ENCODE results near the gene DLK1.

The DLK1 gene

DNA sequence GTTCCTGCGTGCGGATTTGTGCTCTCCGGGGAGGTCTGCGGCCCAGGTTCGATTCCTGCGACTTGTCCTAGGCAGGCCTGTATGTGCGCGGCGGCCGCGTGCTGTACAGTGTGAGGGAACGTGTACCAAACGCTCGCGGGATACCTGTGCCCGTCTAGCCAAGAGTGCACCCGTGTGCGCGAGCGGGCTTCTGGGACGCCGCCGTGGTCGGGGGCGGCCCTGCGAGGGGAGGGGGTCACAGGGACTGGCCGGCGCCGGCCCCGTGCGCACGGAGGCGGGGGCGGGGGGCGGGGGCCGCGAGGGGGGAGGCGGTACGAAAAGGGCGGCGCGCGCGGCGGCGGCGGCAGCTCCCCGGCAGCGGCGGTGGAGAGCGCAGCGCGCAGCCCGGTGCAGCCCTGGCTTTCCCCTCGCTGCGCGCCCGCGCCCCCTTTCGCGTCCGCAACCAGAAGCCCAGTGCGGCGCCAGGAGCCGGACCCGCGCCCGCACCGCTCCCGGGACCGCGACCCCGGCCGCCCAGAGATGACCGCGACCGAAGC lies at the start of gene DLK1:
DLK1 (plus strand) TSS at position 343 of the 536 bp plus-strand sequence; CDS start at position 520, 177 bp downstream.
- no peak within 1 kb of the TSS for H3K4me3 ChIP-seq (ENCODE audit: low read depth, low read length)
- no peak within 1 kb of the TSS for H3K27ac ChIP-seq
- H3K36me3 ChIP-seq (ENCODE audit: control insufficient read depth, insufficient read depth, low read length), result no peaks in the 10 kb centered on the region
- H3K9me3 ChIP-seq (ENCODE audit: control insufficient read depth, low read length), result no peaks in the 10 kb centered on the region
- no peak within 1 kb of the TSS for H3K9ac ChIP-seq
- H3K79me2 ChIP-seq, result no peaks in the 10 kb centered on the region
- no peak within 1 kb of the TSS for H2AFZ ChIP-seq
- H3K4me1 ChIP-seq, result no peaks in the 10 kb centered on the region
- peaks cover 9% of the 10 kb centered on the region for H3K27me3 ChIP-seq (ENCODE audit: control insufficient read depth, insufficient read depth, low read length)
- TF ChIP-seq, protein P1, sequence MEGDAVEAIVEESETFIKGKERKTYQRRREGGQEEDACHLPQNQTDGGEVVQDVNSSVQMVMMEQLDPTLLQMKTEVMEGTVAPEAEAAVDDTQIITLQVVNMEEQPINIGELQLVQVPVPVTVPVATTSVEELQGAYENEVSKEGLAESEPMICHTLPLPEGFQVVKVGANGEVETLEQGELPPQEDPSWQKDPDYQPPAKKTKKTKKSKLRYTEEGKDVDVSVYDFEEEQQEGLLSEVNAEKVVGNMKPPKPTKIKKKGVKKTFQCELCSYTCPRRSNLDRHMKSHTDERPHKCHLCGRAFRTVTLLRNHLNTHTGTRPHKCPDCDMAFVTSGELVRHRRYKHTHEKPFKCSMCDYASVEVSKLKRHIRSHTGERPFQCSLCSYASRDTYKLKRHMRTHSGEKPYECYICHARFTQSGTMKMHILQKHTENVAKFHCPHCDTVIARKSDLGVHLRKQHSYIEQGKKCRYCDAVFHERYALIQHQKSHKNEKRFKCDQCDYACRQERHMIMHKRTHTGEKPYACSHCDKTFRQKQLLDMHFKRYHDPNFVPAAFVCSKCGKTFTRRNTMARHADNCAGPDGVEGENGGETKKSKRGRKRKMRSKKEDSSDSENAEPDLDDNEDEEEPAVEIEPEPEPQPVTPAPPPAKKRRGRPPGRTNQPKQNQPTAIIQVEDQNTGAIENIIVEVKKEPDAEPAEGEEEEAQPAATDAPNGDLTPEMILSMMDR (IDR thresholded peaks at IDR 0.05), result no peak
- no peak within 1 kb of the TSS for H3K4me2 ChIP-seq (ENCODE audit: low read length)

DNA sequence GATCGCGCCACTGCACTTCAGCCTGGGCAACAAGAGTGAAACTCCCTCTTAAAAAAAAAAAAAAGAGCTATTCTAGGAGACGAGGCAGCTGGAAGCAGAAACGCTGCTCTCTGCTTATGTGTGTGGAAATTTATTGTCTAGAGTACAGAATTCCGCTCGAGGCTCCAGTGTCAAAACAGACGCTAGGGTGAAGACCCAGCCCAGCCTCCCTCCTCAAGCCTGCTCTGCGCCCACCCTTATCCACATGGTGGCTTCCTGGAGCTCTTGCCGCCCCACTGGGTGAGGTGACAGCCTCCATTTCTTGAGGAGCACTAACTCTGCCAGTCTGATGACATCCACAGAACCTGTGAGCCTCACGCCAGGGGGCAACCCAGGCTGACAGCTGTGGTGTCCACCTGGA lies 49.5 kb upstream of the DLK1 start:
- H3K9me3 ChIP-seq (ENCODE audit: control insufficient read depth, low read length), result no peaks in the 10 kb centered on the region
- H2AFZ ChIP-seq, result peak overlapping the region; percentile 50
- H3K4me2 ChIP-seq (ENCODE audit: low read length), result no peak overlapping the region
- H3K9ac ChIP-seq, result no peak overlapping the region
- TF ChIP-seq, protein P1 (IDR thresholded peaks at IDR 0.05), result no peak
- peak overlapping the region; percentile 19 for H3K27ac ChIP-seq
- no peaks in the 10 kb centered on the region for H3K36me3 ChIP-seq (ENCODE audit: control insufficient read depth, insufficient read depth, low read length)
- H3K27me3 ChIP-seq (ENCODE audit: control insufficient read depth, insufficient read depth, low read length), result no peaks in the 10 kb centered on the region
- H3K4me1 ChIP-seq, result no peaks in the 10 kb centered on the region
- H3K79me2 ChIP-seq, result no peaks in the 10 kb centered on the region
- H3K4me3 ChIP-seq (ENCODE audit: low read depth, low read length), result no peak overlapping the region

DNA sequence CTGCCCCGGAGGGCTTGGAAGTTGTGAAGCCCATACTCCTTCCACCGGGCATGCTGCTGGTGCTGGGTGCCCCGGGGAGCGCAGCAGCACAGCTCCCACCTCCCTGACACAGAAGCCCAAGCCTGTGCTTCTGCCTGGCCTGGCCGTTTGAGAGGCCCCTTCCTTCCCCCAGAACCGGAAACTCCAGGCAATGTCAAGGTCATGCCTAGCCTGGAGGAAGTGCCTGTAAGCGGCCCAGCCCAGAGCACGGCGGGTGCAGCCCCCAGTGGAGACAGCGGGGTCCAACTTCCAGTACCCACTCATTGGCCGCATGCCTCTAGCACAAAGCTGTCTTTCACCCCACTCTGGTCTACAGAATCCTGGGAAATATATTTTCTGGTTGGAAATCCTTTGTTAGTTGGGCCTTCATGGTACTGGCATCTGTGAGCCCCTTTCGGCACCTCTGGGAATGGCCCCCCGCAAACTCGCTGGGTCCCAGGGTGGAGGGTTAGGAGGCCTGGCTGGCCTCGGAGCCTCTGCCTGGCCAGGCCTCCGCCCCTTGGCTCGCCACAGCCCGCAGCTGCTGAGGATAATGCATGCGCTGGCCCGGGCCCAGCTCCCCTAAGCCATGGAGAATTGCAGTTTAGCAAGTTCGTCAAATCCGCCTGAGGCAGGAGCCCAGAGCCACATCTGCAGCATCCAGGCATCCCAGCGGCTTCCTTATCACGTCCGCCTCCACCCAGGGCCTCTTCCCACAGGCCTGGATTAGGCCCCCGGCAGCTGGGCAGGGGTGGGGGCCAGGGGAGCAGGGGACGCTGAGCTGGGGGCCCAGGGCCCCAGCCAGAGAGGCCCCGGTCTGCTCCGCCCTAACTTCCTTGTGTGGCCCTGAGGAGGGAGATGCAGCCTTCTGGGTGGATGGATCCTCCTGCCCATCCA lies 48.9 kb upstream of the DLK1 start:
- Histone ChIP-seq H3K9me3 (ENCODE audit: control insufficient read depth, low read length) (no peaks in the 10 kb centered on the region), H3K9ac (no peak overlapping the region), H2AFZ (peak overlapping the region; percentile 50), H3K4me3 (ENCODE audit: low read depth, low read length) (no peak overlapping the region), H3K27ac (peak overlapping the region; percentile 19), H3K4me1 (no peaks in the 10 kb centered on the region), H3K4me2 (ENCODE audit: low read length) (no peak overlapping the region), H3K36me3 (ENCODE audit: control insufficient read depth, insufficient read depth, low read length) (no peaks in the 10 kb centered on the region), H3K79me2 (no peaks in the 10 kb centered on the region), H3K27me3 (ENCODE audit: control insufficient read depth, insufficient read depth, low read length) (no peaks in the 10 kb centered on the region)
- TF ChIP-seq, protein P1 (IDR thresholded peaks at IDR 0.05), result no peak

DNA sequence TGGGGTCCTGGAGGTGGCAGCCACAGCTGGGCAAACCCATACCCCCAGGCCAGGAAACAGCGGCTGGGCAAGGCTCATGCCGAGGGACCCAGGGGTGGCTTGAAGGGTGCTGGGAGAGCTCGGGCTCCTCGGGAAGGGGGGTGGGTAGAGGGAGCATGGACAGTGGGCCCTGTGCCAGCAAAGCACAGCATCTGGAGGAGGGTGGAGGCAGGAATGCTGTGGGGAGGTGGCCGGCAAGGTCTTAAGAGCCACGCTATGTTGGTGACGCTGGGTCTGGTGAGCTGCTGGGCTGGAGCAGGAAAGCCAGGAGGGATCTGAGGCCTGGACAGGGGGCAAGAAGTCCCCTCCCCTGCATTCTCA lies 48.2 kb upstream of the DLK1 start:
- no peak overlapping the region for H3K27ac ChIP-seq
- H3K4me1 ChIP-seq, result no peaks in the 10 kb centered on the region
- no peaks in the 10 kb centered on the region for H3K9me3 ChIP-seq (ENCODE audit: control insufficient read depth, low read length)
- H3K27me3 ChIP-seq (ENCODE audit: control insufficient read depth, insufficient read depth, low read length), result no peaks in the 10 kb centered on the region
- no peak overlapping the region for H3K4me2 ChIP-seq (ENCODE audit: low read length)
- no peaks in the 10 kb centered on the region for H3K79me2 ChIP-seq
- H3K4me3 ChIP-seq (ENCODE audit: low read depth, low read length), result no peak overlapping the region
- no peak overlapping the region for H2AFZ ChIP-seq
- no peaks in the 10 kb centered on the region for H3K36me3 ChIP-seq (ENCODE audit: control insufficient read depth, insufficient read depth, low read length)
- no peak overlapping the region for H3K9ac ChIP-seq
- TF ChIP-seq, protein P1 (IDR thresholded peaks at IDR 0.05), result no peak
